Measurements from ENCODE around the gene FBRSL1.

DNA sequence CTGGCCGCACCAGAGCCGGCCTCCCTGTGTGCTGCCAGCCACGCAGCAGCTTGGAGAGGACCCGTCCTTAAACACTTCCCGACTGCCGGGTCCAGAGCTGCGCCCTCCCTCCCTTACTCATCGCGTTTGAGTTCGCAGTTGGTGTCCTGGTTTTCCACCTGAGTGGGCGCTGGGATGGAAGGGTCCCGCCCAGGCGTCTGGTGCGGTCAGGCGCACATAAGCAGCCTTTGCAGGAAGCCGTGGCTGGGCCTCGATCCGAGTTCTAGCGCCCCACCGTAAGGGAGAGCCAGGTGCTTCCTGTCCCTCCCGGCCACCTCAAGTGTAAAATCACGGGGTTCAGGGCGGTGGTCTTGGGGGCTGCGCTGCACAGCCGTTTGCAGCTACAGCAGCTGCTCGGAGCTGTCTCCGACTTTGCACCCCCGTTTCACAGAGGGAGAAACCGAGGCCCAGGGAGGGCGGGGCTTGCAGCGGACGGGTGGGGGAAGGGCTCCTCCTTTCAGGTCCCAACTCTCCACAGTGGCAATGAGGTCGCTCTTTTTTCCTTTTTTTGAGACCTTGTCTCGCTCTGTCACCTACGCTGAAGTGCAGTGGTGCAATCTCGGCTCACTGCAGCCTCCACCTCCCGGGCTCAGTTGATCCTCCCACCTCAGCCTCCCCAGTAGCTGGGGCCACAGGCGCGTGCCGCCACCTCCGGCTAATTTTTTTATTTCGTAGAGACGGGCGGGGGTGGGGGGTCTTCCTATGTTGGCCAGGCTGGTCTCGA, 69.1 kb downstream of the FBRSL1 start:
- TF ChIP-seq, protein P1, sequence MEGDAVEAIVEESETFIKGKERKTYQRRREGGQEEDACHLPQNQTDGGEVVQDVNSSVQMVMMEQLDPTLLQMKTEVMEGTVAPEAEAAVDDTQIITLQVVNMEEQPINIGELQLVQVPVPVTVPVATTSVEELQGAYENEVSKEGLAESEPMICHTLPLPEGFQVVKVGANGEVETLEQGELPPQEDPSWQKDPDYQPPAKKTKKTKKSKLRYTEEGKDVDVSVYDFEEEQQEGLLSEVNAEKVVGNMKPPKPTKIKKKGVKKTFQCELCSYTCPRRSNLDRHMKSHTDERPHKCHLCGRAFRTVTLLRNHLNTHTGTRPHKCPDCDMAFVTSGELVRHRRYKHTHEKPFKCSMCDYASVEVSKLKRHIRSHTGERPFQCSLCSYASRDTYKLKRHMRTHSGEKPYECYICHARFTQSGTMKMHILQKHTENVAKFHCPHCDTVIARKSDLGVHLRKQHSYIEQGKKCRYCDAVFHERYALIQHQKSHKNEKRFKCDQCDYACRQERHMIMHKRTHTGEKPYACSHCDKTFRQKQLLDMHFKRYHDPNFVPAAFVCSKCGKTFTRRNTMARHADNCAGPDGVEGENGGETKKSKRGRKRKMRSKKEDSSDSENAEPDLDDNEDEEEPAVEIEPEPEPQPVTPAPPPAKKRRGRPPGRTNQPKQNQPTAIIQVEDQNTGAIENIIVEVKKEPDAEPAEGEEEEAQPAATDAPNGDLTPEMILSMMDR (IDR thresholded peaks at IDR 0.05 in 8 of 11, conservative IDR thresholded peaks at IDR 0.05 in 3 of 11) = no peak
- TF ChIP-seq POLR2A (IDR thresholded peaks at IDR 0.05) = no peak
- TF ChIP-seq POLR2AphosphoS5 (IDR thresholded peaks at IDR 0.05) = peak; percentile 51 to 71 (median 70)
